HepG2 (cell line): Measurements from ENCODE around the gene CBX2. TPM values are rescaled to one million over a fixed set of nuclear protein-coding genes. Genes with fewer than 3 reads are reported as not detected.

ENCODE experiments used
- ARNT ChIP-seq: fragments of 450-650 bp; IDR thresholded peaks from 2 replicates; pipeline ENCODE4 v1.6.1; 2017
- ELF4 ChIP-seq: sonication (generic); formaldehyde crosslinking; IDR thresholded peaks from 2 replicates; pipeline ENCODE4 v1.5.0; 2020; ENCODE audit warnings: missing genetic modification reagents, mild to moderate bottlenecking, moderate library complexity, borderline replicate concordance
- FOXP4 ChIP-seq: sonication (generic); formaldehyde crosslinking; IDR thresholded peaks from 2 replicates; pipeline ENCODE4 v1.4.0; 2020; ENCODE audit warnings: missing genetic modification reagents
- KLF16 ChIP-seq, 2 experiments: sonication (generic) in 1 of 2; formaldehyde crosslinking in 1 of 2; IDR thresholded peaks; 2 replicates each; pipeline versions ENCODE4 v1.6.1 to v1.8.0; 2016 to 2023; ENCODE audit warnings: missing genetic modification reagents in 2 of 2, missing compliant biosample characterization in 1 of 2
- MAFK ChIP-seq, 2 experiments: IDR thresholded peaks in 1 of 2; conservative IDR thresholded peaks in 1 of 2; 2 replicates each; pipeline ENCODE4 v1.6.1; 2011; ENCODE audit warnings: improper control_type of control experiment in 2 of 2, low read length in 2 of 2
- MATR3 ChIP-seq: sonication (generic); formaldehyde crosslinking; IDR thresholded peaks from 2 replicates; pipeline ENCODE4 v1.4.0; 2020; ENCODE audit warnings: missing genetic modification reagents
- NCOR1 ChIP-seq: fragments of 200-600 bp; sonication (generic); IDR thresholded peaks from 2 replicates; pipeline ENCODE4 v1.7.0; 2017; ENCODE audit warnings: antibody characterized with exemption, low read length, borderline replicate concordance
- NR0B2 ChIP-seq: sonication (generic); formaldehyde crosslinking; IDR thresholded peaks from 2 replicates; pipeline ENCODE4 v1.4.0; 2020; ENCODE audit warnings: mild to moderate bottlenecking, missing genetic modification reagents
- SALL1 ChIP-seq: sonication (generic); formaldehyde crosslinking; IDR thresholded peaks from 2 replicates; pipeline ENCODE4 v1.8.0; 2022; ENCODE audit warnings: mild to moderate bottlenecking, missing genetic modification reagents
- ZBTB10 ChIP-seq: sonication (generic); formaldehyde crosslinking; IDR thresholded peaks from 2 replicates; pipeline ENCODE4 v1.4.0; 2020; ENCODE audit warnings: missing genetic modification reagents, borderline replicate concordance
- ZBTB42 ChIP-seq: sonication (generic); formaldehyde crosslinking; IDR thresholded peaks from 2 replicates; pipeline ENCODE4 v1.5.0; 2020; ENCODE audit warnings: mild to moderate bottlenecking, missing genetic modification reagents
- ZBTB44 ChIP-seq: sonication (generic); formaldehyde crosslinking; IDR thresholded peaks from 2 replicates; pipeline ENCODE4 v1.4.0; 2020; ENCODE audit warnings: missing genetic modification reagents
- ZFP90 ChIP-seq: sonication (generic); formaldehyde crosslinking; IDR thresholded peaks from 2 replicates; pipeline ENCODE4 v1.8.0; 2022; ENCODE audit warnings: missing genetic modification reagents, mild to moderate bottlenecking, inconsistent platforms, borderline replicate concordance
- ZNF138 ChIP-seq: sonication (generic); formaldehyde crosslinking; IDR thresholded peaks from 2 replicates; pipeline ENCODE4 v1.5.0; 2020; ENCODE audit warnings: mild to moderate bottlenecking, low read depth, missing genetic modification reagents
- ZNF180 ChIP-seq: sonication (generic); formaldehyde crosslinking; IDR thresholded peaks from 2 replicates; pipeline ENCODE4 v1.4.0; 2020; ENCODE audit warnings: low read depth, missing genetic modification reagents, borderline replicate concordance
- ZNF326 ChIP-seq: sonication (generic); formaldehyde crosslinking; IDR thresholded peaks from 2 replicates; pipeline ENCODE4 v1.4.0; 2020; ENCODE audit warnings: missing genetic modification reagents, borderline replicate concordance
- ZNF704 ChIP-seq: sonication (generic); formaldehyde crosslinking; IDR thresholded peaks from 2 replicates; pipeline ENCODE4 v1.8.1; 2023; ENCODE audit warnings: mild to moderate bottlenecking, inconsistent platforms, moderate library complexity, missing genetic modification reagents, borderline replicate concordance
- ZNF761 ChIP-seq: sonication (generic); formaldehyde crosslinking; conservative IDR thresholded peaks from 2 replicates; pipeline ENCODE4 v1.4.0; 2020; ENCODE audit warnings: mild to moderate bottlenecking, missing genetic modification reagents
- ZNF891 ChIP-seq: sonication (generic); formaldehyde crosslinking; IDR thresholded peaks from 2 replicates; pipeline ENCODE4 v1.5.0; 2020; ENCODE audit warnings: mild to moderate bottlenecking, missing genetic modification reagents
- ZZZ3 ChIP-seq: sonication (generic); formaldehyde crosslinking; IDR thresholded peaks from 2 replicates; pipeline ENCODE4 v1.4.0; 2020; ENCODE audit warnings: missing genetic modification reagents, mild to moderate bottlenecking, borderline replicate concordance
- polyA plus RNA-seq, 8 experiments: library from polyadenylated mRNA; depleted of rRNA in 3 of 8; stranded (reverse) in 7 of 8; unstranded in 1 of 8; fragments of >200 nt; fragmentation: Illumina TruSeq in 4 of 8; extraction: Trizol in 4 of 8; gene quantifications; 2 replicates each; pipeline versions ENCODE4 v1.2.1 to v1.2.3, GENCODE V29; 2011 to 2016; ENCODE audit warnings: low read depth in 4 of 8, missing spikeins in 1 of 8, mixed read lengths in 1 of 8; ENCODE audit not compliant: insufficient read depth in 1 of 8
- total RNA-seq, 5 experiments: library from RNA; depleted of rRNA; stranded (reverse); fragments of >200 nt; fragmentation: Illumina TruSeq; extraction: Trizol; gene quantifications; 2 replicates each; pipeline ENCODE4 v1.2.3, GENCODE V29; 2016; ENCODE audit warnings: low read depth in 1 of 5

Gene CBX2
- total and polyA plus RNA-seq, 2 of the 13 experiments (the other 11 are each of a cell fraction or from before 2014, with no cell fraction given) = 14.5 to 31.1 TPM

GRCh38 chr17:79732804-79733691 is 44.9 kb upstream of the CBX2 start (continued):
- TF ChIP-seq ZNF761 (CRISPR knock-in tag) (0 out of 2 replicates have a peak, but pooled peaks have one; percentile 60), ZNF138 (no peak; the same call in 1 of the 2 replicates), NR0B2 (CRISPR knock-in tag) (no peak), ZNF704 (CRISPR knock-in tag) (no peak), ZNF891 (peak; percentile 62; the same call in 1 of the 2 replicates), ZNF180 (no peak), ELF4 (no peak), SALL1 (peak; percentile 63), ZBTB10 (CRISPR knock-in tag) (no peak), ZZZ3 (CRISPR knock-in tag) (no peak), NCOR1 (peak; percentile 46), ZNF326 (CRISPR knock-in tag) (no peak), MAFK (conservative IDR thresholded peaks at IDR 0.05 in 1 of 2, IDR thresholded peaks at IDR 0.05 in 1 of 2; ENCODE audit: low read length in 2 of 2) (no peak), MATR3 (CRISPR knock-in tag) (no peak), FOXP4 (CRISPR knock-in tag) (peak; percentile 63; the same call in 1 of the 2 replicates), ZBTB42 (CRISPR knock-in tag) (no peak), KLF16 (CRISPR knock-in tag; IDR thresholded peaks at IDR 0.05) (peak in 1 of 2 experiments; percentile 76; a peak in 2 of 4 replicates), ARNT (no peak), ZFP90 (peak; percentile 62; the same call in 1 of the 2 replicates), ZBTB44 (no peak)
